ENCODE results near the gene ADCY3.

The ADCY3 gene

GRCh38 chr2:24915796-24916195 is 4.2 kb downstream of the ADCY3 start:
- Histone ChIP-seq H3K36me3 (peaks cover 60% of the 10 kb centered on the region), H3K9me3 (ENCODE audit: severe bottlenecking) (no peaks in the 10 kb centered on the region), H3K27ac (no peak overlapping the region), H3K4me3 (ENCODE audit: low read depth, low read length) (no peak overlapping the region), H3K27me3 (ENCODE audit: insufficient read depth, low read depth, severe bottlenecking) (no peaks in the 10 kb centered on the region)
- DNase-seq: no peak
- no peak for TF ChIP-seq CTCF (IDR thresholded peaks at IDR 0.05; ENCODE audit: low read depth, low read length)

- Histone ChIP-seq H3K4me3 (ENCODE audit: low read depth, low read length) (no peak overlapping the region), H3K27me3 (ENCODE audit: insufficient read depth, low read depth, severe bottlenecking) (no peaks in the 10 kb centered on the region), H3K36me3 (peaks cover 62% of the 10 kb centered on the region), H3K9me3 (ENCODE audit: severe bottlenecking) (no peaks in the 10 kb centered on the region), H3K27ac (no peak overlapping the region)
- DNase-seq: no peak
- no peak for TF ChIP-seq CTCF (IDR thresholded peaks at IDR 0.05; ENCODE audit: low read depth, low read length)
Observed at GRCh38 chr2:24915175-24915574, 4.9 kb downstream of the ADCY3 start.

- H3K4me3 ChIP-seq (ENCODE audit: low read depth, low read length): no peak overlapping the region
- no peak for TF ChIP-seq CTCF (IDR thresholded peaks at IDR 0.05; ENCODE audit: low read depth, low read length)
Observed at GRCh38 chr2:24914713-24915112, 5.3 kb downstream of the ADCY3 start.

GRCh38 chr2:24913911-24914310 is 6.1 kb downstream of the ADCY3 start:
- DNase-seq: no peak
- H3K27me3 ChIP-seq (ENCODE audit: insufficient read depth, low read depth, severe bottlenecking): no peaks in the 10 kb centered on the region

More at GRCh38 chr2:24914713-24915112, 5.3 kb downstream of the ADCY3 start:
- Histone ChIP-seq H3K9me3 (ENCODE audit: severe bottlenecking) (no peaks in the 10 kb centered on the region), H3K36me3 (peaks cover 63% of the 10 kb centered on the region), H3K27me3 (ENCODE audit: insufficient read depth, low read depth, severe bottlenecking) (no peaks in the 10 kb centered on the region), H3K27ac (no peak overlapping the region)
- no peak for DNase-seq

GRCh38 chr2:24912986-24913385 is 7.1 kb downstream of the ADCY3 start:
- Histone ChIP-seq H3K9me3 (ENCODE audit: severe bottlenecking) (no peaks in the 10 kb centered on the region), H3K27ac (no peak overlapping the region), H3K4me3 (ENCODE audit: low read depth, low read length) (no peak overlapping the region), H3K36me3 (peaks cover 59% of the 10 kb centered on the region), H3K27me3 (ENCODE audit: insufficient read depth, low read depth, severe bottlenecking) (no peaks in the 10 kb centered on the region)
- no peak for DNase-seq
- no peak for TF ChIP-seq CTCF (IDR thresholded peaks at IDR 0.05; ENCODE audit: low read depth, low read length)

More at GRCh38 chr2:24913911-24914310, 6.1 kb downstream of the ADCY3 start:
- H3K4me3 ChIP-seq (ENCODE audit: low read depth, low read length): no peak overlapping the region
- H3K36me3 ChIP-seq: peaks cover 63% of the 10 kb centered on the region
- no peaks in the 10 kb centered on the region for H3K9me3 ChIP-seq (ENCODE audit: severe bottlenecking)
- no peak for TF ChIP-seq CTCF (IDR thresholded peaks at IDR 0.05; ENCODE audit: low read depth, low read length)
- H3K27ac ChIP-seq: no peak overlapping the region

- no peak for DNase-seq
- no peak overlapping the region for H3K4me3 ChIP-seq (ENCODE audit: low read depth, low read length)
- H3K36me3 ChIP-seq: peaks cover 58% of the 10 kb centered on the region
- no peaks in the 10 kb centered on the region for H3K9me3 ChIP-seq (ENCODE audit: severe bottlenecking)
- no peaks in the 10 kb centered on the region for H3K27me3 ChIP-seq (ENCODE audit: insufficient read depth, low read depth, severe bottlenecking)
- TF ChIP-seq CTCF (IDR thresholded peaks at IDR 0.05; ENCODE audit: low read depth, low read length): no peak
- no peak overlapping the region for H3K27ac ChIP-seq
Observed at GRCh38 chr2:24912523-24912922, 7.5 kb downstream of the ADCY3 start.
